H1 (cell line): ENCODE measurements around the gene PBX1.

Experiments used
- JUND ChIP-seq: IDR thresholded peaks from 2 replicates; pipeline ENCODE4 v1.6.1; 2011; ENCODE audit warnings: mild to moderate bottlenecking, improper control_type of control experiment, low read length
- POLR2A ChIP-seq, 2 experiments: IDR thresholded peaks; 1 replicate in 1 of 2; 2 replicates in 1 of 2; pipeline ENCODE4 v1.6.1; 2011; ENCODE audit warnings: low read depth in 2 of 2, low read length in 2 of 2, mild to moderate bottlenecking in 2 of 2; ENCODE audit errors: control extremely low read depth in 1 of 2
- POLR2AphosphoS5 ChIP-seq: IDR thresholded peaks from 2 replicates; pipeline ENCODE4 v1.6.1; 2011; ENCODE audit warnings: low read depth, low read length
- RNF2 ChIP-seq: fragments of 200-900, 300-1000 bp; sonication (generic); IDR thresholded peaks from 2 replicates; pipeline ENCODE4 v1.7.1; 2016; ENCODE audit warnings: borderline replicate concordance, low read depth, mild to moderate bottlenecking, antibody characterized with exemption, low read length; ENCODE audit not compliant: poor library complexity, severe bottlenecking; ENCODE audit errors: missing control alignments
- SAP30 ChIP-seq: fragments of 300-600 bp; sonication (generic); IDR thresholded peaks from 2 replicates; pipeline ENCODE4 v1.7.1; 2012; ENCODE audit warnings: low read length, moderate library complexity, mild to moderate bottlenecking, inconsistent platforms; ENCODE audit not compliant: insufficient read depth, insufficient replicate concordance
- YY1 ChIP-seq: IDR thresholded peaks from 2 replicates; pipeline ENCODE4 v1.6.1; 2011; ENCODE audit warnings: low read depth, mild to moderate bottlenecking, low read length
- TF ChIP-seq, protein P1 (sequence below), 3 experiments: IDR thresholded peaks; 1 replicate in 2 of 3; 2 replicates in 1 of 3; pipeline versions ENCODE4 v1.5.1 to v1.6.1; 2011; ENCODE audit warnings: low read length in 3 of 3, mild to moderate bottlenecking in 3 of 3, inconsistent platforms in 2 of 3, low read depth in 1 of 3, moderate library complexity in 1 of 3; ENCODE audit not compliant: insufficient read depth in 1 of 3; ENCODE audit errors: control extremely low read depth in 1 of 3
- TF ChIP-seq, protein P2 (sequence below): IDR thresholded peaks from 2 replicates; pipeline ENCODE4 v1.6.1; 2011; ENCODE audit warnings: low read length, improper control_type of control experiment

DNA sequence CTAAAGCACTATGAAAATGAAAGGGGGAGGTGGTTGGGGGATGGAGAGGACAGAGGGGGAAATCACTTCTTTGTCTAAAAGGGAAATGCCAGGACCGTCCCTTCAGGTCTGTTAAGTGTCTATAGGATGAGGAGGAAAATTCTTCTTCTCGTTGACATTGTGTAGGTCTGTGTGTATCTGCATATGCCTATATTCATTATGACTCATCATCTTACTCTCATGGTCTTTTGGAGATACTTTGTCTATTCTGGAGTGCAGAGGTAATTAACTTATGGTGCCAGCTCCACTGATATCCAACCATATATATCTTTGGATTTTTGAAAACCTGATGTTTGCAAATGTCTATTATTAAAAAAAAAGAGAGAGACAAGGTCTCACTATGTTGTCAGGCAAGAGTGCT is 143.7 kb downstream of the PBX1 start:
- no peak for TF ChIP-seq RNF2
- no peak for TF ChIP-seq JUND
- TF ChIP-seq, protein P1, sequence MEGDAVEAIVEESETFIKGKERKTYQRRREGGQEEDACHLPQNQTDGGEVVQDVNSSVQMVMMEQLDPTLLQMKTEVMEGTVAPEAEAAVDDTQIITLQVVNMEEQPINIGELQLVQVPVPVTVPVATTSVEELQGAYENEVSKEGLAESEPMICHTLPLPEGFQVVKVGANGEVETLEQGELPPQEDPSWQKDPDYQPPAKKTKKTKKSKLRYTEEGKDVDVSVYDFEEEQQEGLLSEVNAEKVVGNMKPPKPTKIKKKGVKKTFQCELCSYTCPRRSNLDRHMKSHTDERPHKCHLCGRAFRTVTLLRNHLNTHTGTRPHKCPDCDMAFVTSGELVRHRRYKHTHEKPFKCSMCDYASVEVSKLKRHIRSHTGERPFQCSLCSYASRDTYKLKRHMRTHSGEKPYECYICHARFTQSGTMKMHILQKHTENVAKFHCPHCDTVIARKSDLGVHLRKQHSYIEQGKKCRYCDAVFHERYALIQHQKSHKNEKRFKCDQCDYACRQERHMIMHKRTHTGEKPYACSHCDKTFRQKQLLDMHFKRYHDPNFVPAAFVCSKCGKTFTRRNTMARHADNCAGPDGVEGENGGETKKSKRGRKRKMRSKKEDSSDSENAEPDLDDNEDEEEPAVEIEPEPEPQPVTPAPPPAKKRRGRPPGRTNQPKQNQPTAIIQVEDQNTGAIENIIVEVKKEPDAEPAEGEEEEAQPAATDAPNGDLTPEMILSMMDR (IDR thresholded peaks at IDR 0.05; ENCODE audit: control extremely low read depth in 1 of 3, insufficient read depth in 1 of 3, low read depth in 1 of 3, low read length in 3 of 3), result no peak
- TF ChIP-seq SAP30, result no peak
- TF ChIP-seq, protein P2, sequence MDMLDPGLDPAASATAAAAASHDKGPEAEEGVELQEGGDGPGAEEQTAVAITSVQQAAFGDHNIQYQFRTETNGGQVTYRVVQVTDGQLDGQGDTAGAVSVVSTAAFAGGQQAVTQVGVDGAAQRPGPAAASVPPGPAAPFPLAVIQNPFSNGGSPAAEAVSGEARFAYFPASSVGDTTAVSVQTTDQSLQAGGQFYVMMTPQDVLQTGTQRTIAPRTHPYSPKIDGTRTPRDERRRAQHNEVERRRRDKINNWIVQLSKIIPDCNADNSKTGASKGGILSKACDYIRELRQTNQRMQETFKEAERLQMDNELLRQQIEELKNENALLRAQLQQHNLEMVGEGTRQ, result no peak
- no peak for TF ChIP-seq POLR2AphosphoS5
- no peak for TF ChIP-seq YY1
- no peak for TF ChIP-seq POLR2A (IDR thresholded peaks at IDR 0.05; ENCODE audit: control extremely low read depth in 1 of 2, low read depth in 2 of 2, low read length in 2 of 2)
